AG09309 (cell line): ENCODE data around the gene EIF4EBP3.

Source experiments
- DNase-seq: peaks from one replicate; pipeline ENCODE4 v3.0.0-alpha.2; 2010; ENCODE audit warnings: low read depth
- H3K4me3 ChIP-seq: 2 replicates; pipeline ENCODE4 v1.5.1; 2011; ENCODE audit warnings: mild to moderate bottlenecking, low read depth, low read length, moderate library complexity; ENCODE audit not compliant: control insufficient read depth
- CTCF ChIP-seq: IDR thresholded peaks from 2 replicates; pipeline ENCODE4 v1.5.1; 2011; ENCODE audit warnings: mild to moderate bottlenecking, low read depth, low read length, inconsistent platforms; ENCODE audit not compliant: insufficient read depth, control insufficient read depth; ENCODE audit errors: missing control alignments

The EIF4EBP3 gene

DNA sequence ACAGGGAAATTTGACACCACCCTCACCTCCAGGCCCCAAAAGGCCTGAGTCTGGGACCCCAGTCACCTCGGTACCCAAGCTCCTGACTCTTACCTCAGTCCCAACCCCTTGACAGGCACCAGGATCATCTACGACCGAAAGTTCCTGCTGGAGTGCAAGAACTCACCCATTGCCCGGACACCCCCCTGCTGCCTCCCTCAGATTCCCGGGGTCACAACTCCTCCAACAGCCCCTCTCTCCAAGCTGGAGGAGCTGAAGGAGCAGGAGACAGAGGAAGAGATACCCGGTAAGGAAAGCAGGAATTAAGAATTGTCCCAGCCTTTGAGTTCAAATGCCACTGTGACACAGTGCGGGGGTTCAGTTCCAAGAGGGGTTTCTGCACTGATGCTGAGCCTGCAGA, 1.3 kb downstream of the EIF4EBP3 start:
- H3K4me3 ChIP-seq, result no peak overlapping the region
- no peak for DNase-seq
- no peak for TF ChIP-seq CTCF

- no peak for DNase-seq
Observed at GRCh38 chr5:140549237-140550144, 2.0 kb downstream of the EIF4EBP3 start.

DNA sequence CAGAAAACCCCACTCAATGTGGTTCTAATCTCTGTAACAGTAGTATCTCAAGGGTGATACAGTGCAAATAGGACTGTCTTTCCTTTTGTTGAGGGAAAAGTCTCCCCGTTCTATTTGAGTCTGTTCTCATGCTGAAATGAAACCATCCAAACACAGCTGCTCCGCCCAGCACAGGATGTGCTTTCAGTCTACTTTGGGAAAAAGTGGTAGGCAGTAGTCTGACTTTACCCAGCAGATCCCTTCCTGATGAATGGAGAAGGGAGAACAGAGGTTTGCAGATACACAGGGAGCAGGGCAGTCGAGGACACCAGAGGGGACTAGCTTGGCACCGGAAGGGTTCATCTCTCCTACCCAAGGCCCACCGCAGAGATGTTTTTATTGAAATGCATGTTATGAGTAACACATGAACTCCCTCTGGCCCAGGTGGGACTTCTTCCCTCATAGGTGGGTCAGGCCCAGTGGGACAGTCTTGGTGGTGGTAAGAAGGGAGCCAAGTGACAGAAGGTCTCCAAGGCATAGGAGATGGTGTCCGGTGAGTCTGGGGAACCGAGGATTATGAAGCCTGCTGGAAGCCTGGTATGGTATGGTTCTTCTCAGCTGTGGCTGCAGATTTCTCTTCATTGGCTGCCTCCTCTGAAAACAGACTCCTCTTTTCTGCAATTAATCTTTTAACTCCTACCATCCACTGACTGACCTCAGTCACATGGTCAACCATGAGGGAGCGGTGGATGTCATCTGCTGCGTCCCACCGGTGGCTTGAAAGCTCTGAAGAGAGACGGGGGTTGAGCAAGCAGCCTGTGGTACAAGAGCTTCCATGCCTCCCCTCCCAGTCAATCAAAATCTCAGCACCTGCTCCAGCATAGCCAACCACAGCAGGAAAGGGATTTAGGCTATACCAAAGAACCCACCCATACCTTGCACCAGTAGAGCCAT, 3.0 kb downstream of the EIF4EBP3 start:
- no peak for DNase-seq
- TF ChIP-seq CTCF, result no peak
- no peak overlapping the region for H3K4me3 ChIP-seq

More at GRCh38 chr5:140549237-140550144, 2.0 kb downstream of the EIF4EBP3 start:
- no peak overlapping the region for H3K4me3 ChIP-seq
- no peak for TF ChIP-seq CTCF

DNA sequence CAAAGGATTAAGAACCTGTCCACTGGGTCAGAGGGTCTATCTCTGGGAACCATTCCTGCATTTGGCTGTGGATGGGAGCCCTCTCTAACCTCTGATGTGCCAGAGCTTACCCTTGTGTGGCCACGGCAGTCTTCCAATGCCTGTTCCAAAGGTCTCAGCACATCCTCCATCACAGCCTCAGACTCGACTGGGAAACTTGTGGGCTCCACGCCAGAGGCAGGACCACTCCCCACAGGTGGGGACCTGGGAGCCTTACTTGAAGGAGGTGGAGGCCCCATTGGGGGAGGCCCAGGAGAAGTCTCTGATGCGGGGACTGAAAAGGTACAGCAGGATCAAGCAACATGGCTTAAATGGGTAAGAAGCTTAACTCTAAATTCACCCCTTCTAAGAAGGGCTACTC, 4.4 kb downstream of the EIF4EBP3 start:
- no peak for DNase-seq
- no peak overlapping the region for H3K4me3 ChIP-seq
- TF ChIP-seq CTCF, result no peak

DNA sequence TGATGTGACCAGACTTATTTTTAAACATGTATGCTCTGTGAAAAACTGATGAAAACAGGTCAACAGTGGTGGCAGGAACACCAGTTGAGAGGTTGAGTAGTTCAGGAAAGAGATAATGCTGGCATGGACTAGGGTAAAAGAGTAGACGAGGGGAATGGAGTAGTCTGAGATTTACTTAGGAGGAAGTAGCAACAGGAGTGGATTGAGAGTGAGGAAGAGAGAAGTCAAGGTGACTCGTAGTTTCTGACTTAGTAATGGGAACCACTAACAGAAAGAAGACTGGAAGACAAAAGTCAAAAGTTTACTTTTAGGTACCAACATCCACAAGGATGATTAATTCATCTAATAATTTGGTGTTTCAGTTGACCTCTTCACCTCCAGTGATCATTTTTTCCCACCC, 6.2 kb downstream of the EIF4EBP3 start:
- DNase-seq, result no peak
- TF ChIP-seq CTCF, result no peak
- H3K4me3 ChIP-seq, result no peak overlapping the region

- TF ChIP-seq CTCF, result no peak
- no peak overlapping the region for H3K4me3 ChIP-seq
- DNase-seq, result peak; percentile 42
Observed at GRCh38 chr5:140554454-140554853, 7.0 kb downstream of the EIF4EBP3 start.
